Neural progenitor cell (in vitro differentiated cells): ENCODE data around the gene GFOD1. TPM values are rescaled to one million over a fixed set of nuclear protein-coding genes. Genes with fewer than 3 reads are reported as not detected.

Experiments
- DNase-seq: peaks from one replicate; pipeline ENCODE4 v3.0.0-alpha.2; 2016; ENCODE audit warnings: low spot score
- H2AFZ ChIP-seq: fragments of 200-600 bp; sonication (generic); replicated peaks from 2 replicates; pipeline ENCODE4 v1.6.1; 2016; ENCODE audit warnings: antibody characterized with exemption
- H3F3A ChIP-seq: fragments of 200-600 bp; sonication (generic); 2 replicates; pipeline ENCODE4 v1.6.1; 2016; ENCODE audit warnings: antibody characterized with exemption, low read depth
- H3K27ac ChIP-seq: fragments of 200-600 bp; sonication (generic); 2 replicates; pipeline ENCODE4 v1.5.1; 2016; ENCODE audit warnings: mild to moderate bottlenecking
- H3K27me3 ChIP-seq: fragments of 200-600 bp; sonication (generic); 2 replicates; pipeline ENCODE4 v1.6.1; 2016; ENCODE audit warnings: mild to moderate bottlenecking, moderate library complexity
- H3K36me3 ChIP-seq: fragments of 200-600 bp; sonication (generic); 2 replicates; pipeline ENCODE4 v1.5.1; 2016
- H3K4me1 ChIP-seq: fragments of 200-600 bp; sonication (generic); 2 replicates; pipeline ENCODE4 v1.6.1; 2016; ENCODE audit warnings: mixed run types
- H3K4me2 ChIP-seq: fragments of 200-600 bp; sonication (generic); 2 replicates; pipeline ENCODE4 v1.6.1; 2016
- H3K4me3 ChIP-seq: fragments of 200-600 bp; sonication (generic); 2 replicates; pipeline ENCODE4 v1.5.1; 2016
- H3K79me2 ChIP-seq: fragments of 200-600 bp; sonication (generic); 2 replicates; pipeline ENCODE4 v1.6.1; 2016; ENCODE audit warnings: low read depth
- H3K9ac ChIP-seq: fragments of 200-600 bp; sonication (generic); 2 replicates; pipeline ENCODE4 v1.6.1; 2016
- H3K9me3 ChIP-seq: fragments of 200-600 bp; sonication (generic); 2 replicates; pipeline ENCODE4 v1.5.1; 2016; ENCODE audit warnings: low read depth
- H4K20me1 ChIP-seq: fragments of 200-600 bp; sonication (generic); 2 replicates; pipeline ENCODE4 v1.6.1; 2016; ENCODE audit warnings: low read depth
- H3K27ac Mint-ChIP-seq: 3 replicates; pipeline ENCODE4 v1.8.0; 2021; ENCODE audit warnings: mixed read lengths
- H3K27me3 Mint-ChIP-seq: 2 replicates; pipeline ENCODE4 v1.8.0; 2022; ENCODE audit warnings: low read depth, mild to moderate bottlenecking, inconsistent platforms, moderate library complexity, mixed read lengths; ENCODE audit not compliant: insufficient read depth
- H3K36me3 Mint-ChIP-seq: 3 replicates; pipeline ENCODE4 v1.8.0; 2021; ENCODE audit warnings: mixed read lengths
- H3K4me1 Mint-ChIP-seq: 3 replicates; pipeline ENCODE4 v1.8.0; 2021; ENCODE audit warnings: mixed read lengths
- H3K4me3 Mint-ChIP-seq: 3 replicates; pipeline ENCODE4 v1.8.0; 2021; ENCODE audit warnings: mild to moderate bottlenecking, moderate library complexity, mixed read lengths
- H3K9me3 Mint-ChIP-seq: 3 replicates; pipeline ENCODE4 v1.8.0; 2020; ENCODE audit warnings: mixed read lengths
- EZH2 ChIP-seq: fragments of 200-600 bp; sonication (generic); IDR thresholded peaks from 2 replicates; pipeline ENCODE4 v1.6.1; 2017; ENCODE audit warnings: antibody characterized with exemption, mild to moderate bottlenecking, moderate library complexity
- EZH2phosphoT487 ChIP-seq: fragments of 200-600 bp; sonication (generic); IDR thresholded peaks from 2 replicates; pipeline ENCODE4 v1.6.1; 2017; ENCODE audit warnings: antibody characterized with exemption
- total RNA-seq: library from RNA; depleted of rRNA; stranded (reverse); fragments of >200 nt; gene quantifications from 2 replicates; pipeline ENCODE4 v1.2.3, GENCODE V29; 2015; ENCODE audit warnings: low replicate concordance
- TF ChIP-seq, protein P1 (sequence below): fragments of 200-600 bp; sonication (generic); IDR thresholded peaks from 2 replicates; pipeline ENCODE4 v1.5.1; 2017; ENCODE audit warnings: antibody characterized with exemption, mild to moderate bottlenecking

The GFOD1 gene
- total RNA-seq, 1 donor from 2014 or later, result 1.8 TPM

DNA sequence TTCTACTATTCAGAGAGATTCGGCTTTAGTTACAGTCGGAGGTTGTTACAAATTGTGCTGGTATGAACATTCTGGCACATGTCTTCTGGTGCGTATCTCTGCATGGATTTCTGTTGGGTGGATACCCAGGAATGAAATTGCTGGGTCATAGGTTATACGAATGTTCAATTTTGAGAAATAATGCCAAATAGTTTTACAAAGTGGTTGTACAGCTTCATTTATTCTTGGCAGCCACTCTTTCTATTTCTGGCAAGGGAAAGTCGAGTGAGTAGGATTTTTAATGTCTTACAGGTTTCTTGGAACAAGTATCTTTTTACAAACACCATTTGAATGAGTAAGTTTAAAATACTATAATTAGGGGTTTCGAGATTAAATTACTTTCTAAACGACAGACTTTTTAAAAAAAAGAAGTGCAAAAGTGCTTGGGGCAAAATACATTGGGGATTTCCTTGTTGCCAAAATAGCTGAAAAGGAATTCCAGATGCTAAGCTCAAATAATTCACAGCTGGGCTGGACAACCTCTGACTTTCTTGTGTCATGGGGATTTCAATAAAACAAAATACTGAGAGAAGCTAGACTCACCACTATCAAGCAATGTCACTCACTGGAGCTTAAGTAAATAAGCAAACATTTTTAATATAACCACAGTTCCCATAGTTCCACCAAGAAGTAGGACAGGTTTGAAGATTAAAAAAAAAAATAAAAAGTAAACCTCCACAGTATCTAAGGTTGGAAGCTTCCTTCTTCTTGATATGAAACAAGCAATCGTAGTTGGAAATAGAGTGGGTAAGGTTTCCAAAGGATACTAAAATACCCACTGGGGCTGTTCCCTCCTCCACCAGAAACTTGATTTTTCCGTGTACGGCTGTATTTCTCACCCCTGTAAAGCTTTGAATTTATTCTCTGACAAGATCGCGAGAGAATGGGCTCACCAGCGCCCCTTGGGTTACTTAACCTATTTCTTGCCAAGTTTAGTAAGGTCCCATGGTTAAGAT is 21.6 kb upstream of the GFOD1 start:
- Histone ChIP-seq H3K27me3 (no peaks in the 10 kb centered on the region), H3K4me1 (no peaks in the 10 kb centered on the region), H3K79me2 (no peaks in the 10 kb centered on the region), H2AFZ (no peak overlapping the region), H3K4me2 (no peak overlapping the region), H3K9ac (no peak overlapping the region), H3F3A (no peaks in the 10 kb centered on the region), H3K4me3 (no peak overlapping the region), H3K27ac (no peak overlapping the region), H3K36me3 (no peaks in the 10 kb centered on the region), H3K9me3 (no peaks in the 10 kb centered on the region), H4K20me1 (no peaks in the 10 kb centered on the region)
- no peaks in the 10 kb centered on the region for H3K36me3 Mint-ChIP-seq
- peaks cover 5% of the 10 kb centered on the region for H3K9me3 Mint-ChIP-seq
- H3K4me1 Mint-ChIP-seq, result no peaks in the 10 kb centered on the region
- H3K27ac Mint-ChIP-seq, result no peak overlapping the region
- TF ChIP-seq, protein P1, sequence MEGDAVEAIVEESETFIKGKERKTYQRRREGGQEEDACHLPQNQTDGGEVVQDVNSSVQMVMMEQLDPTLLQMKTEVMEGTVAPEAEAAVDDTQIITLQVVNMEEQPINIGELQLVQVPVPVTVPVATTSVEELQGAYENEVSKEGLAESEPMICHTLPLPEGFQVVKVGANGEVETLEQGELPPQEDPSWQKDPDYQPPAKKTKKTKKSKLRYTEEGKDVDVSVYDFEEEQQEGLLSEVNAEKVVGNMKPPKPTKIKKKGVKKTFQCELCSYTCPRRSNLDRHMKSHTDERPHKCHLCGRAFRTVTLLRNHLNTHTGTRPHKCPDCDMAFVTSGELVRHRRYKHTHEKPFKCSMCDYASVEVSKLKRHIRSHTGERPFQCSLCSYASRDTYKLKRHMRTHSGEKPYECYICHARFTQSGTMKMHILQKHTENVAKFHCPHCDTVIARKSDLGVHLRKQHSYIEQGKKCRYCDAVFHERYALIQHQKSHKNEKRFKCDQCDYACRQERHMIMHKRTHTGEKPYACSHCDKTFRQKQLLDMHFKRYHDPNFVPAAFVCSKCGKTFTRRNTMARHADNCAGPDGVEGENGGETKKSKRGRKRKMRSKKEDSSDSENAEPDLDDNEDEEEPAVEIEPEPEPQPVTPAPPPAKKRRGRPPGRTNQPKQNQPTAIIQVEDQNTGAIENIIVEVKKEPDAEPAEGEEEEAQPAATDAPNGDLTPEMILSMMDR, result no peak
- TF ChIP-seq EZH2 (no peak), EZH2phosphoT487 (no peak)
- DNase-seq, result no peak
- H3K4me3 Mint-ChIP-seq, result no peak overlapping the region
- peaks cover 5% of the 10 kb centered on the region for H3K27me3 Mint-ChIP-seq

DNA sequence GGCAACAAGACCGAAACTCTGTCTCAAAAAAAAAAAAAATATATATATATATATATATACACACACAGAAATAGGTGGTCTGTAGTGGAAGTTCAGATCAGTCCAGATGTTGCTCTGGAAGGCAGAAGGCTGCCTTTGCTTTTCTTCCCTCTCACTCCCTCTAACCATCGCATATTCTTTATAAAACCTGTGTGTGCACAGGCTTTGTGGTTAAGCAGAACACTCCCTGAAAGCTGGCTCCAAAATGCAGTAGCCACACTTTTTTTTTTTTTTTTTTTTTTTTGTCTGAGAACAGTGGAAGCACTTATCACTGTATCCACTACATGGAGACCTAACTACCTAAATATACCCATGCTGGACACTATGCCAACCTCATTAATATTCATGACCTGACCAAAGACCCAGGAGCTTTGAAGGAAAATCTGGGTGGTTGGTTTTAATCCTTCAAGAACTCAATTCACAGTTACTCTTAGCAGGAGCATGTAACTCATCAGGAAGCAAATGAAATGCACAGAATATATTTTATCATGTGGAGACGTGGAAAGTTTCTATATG is 20.0 kb upstream of the GFOD1 start:
- Mint-ChIP-seq H3K4me3 (no peak overlapping the region), H3K36me3 (no peaks in the 10 kb centered on the region), H3K4me1 (peaks cover 2% of the 10 kb centered on the region), H3K9me3 (peaks cover 5% of the 10 kb centered on the region), H3K27me3 (peaks cover 2% of the 10 kb centered on the region), H3K27ac (no peak overlapping the region)
- TF ChIP-seq, protein P1, result no peak
- TF ChIP-seq EZH2phosphoT487 (no peak), EZH2 (no peak)
- Histone ChIP-seq H3K4me1 (no peaks in the 10 kb centered on the region), H3K27me3 (no peaks in the 10 kb centered on the region), H3K4me2 (no peak overlapping the region), H3K9ac (no peak overlapping the region), H4K20me1 (no peaks in the 10 kb centered on the region), H3K79me2 (no peaks in the 10 kb centered on the region), H3K36me3 (no peaks in the 10 kb centered on the region), H3K27ac (no peak overlapping the region), H3K9me3 (no peaks in the 10 kb centered on the region), H3K4me3 (no peak overlapping the region), H3F3A (no peaks in the 10 kb centered on the region), H2AFZ (no peak overlapping the region)
- DNase-seq, result no peak

DNA sequence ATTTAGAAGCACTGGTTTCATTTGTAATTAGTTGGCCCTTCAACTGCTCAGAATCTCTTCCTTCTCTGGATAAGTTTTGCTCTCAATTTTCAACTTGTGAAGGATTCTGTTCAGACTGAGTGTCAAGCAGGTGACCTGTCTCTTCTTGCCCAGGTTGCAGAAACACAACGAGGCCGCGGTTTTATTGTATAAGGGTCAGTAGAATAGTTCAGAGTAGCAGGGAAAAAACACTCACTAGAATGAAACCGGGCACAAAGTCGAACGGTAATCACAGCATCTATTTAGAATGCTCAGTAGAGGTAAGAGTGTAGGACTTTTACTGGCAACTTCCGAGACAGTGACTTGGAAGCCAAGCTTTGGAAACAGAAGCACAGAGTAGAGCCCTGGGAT is 17.9 kb upstream of the GFOD1 start:
- H3K4me2 ChIP-seq, result no peak overlapping the region
- H3K27me3 ChIP-seq, result no peaks in the 10 kb centered on the region
- no peak overlapping the region for H3K4me3 Mint-ChIP-seq
- H3K27me3 Mint-ChIP-seq, result no peaks in the 10 kb centered on the region
- no peaks in the 10 kb centered on the region for H3K4me1 ChIP-seq
- H3K9ac ChIP-seq, result no peak overlapping the region
- no peak for DNase-seq
- H2AFZ ChIP-seq, result no peak overlapping the region
- H3K36me3 ChIP-seq, result no peaks in the 10 kb centered on the region
- H3F3A ChIP-seq, result no peaks in the 10 kb centered on the region
- peaks cover 2% of the 10 kb centered on the region for H3K4me1 Mint-ChIP-seq
- peaks cover 5% of the 10 kb centered on the region for H3K9me3 Mint-ChIP-seq
- no peak for TF ChIP-seq EZH2
- TF ChIP-seq, protein P1, result no peak
- TF ChIP-seq EZH2phosphoT487, result no peak
- H3K9me3 ChIP-seq, result no peaks in the 10 kb centered on the region
- no peak overlapping the region for H3K27ac ChIP-seq
- peak overlapping the region; percentile 12 for H3K27ac Mint-ChIP-seq
- H3K4me3 ChIP-seq, result no peak overlapping the region
- no peaks in the 10 kb centered on the region for H3K36me3 Mint-ChIP-seq
- H4K20me1 ChIP-seq, result no peaks in the 10 kb centered on the region
- H3K79me2 ChIP-seq, result no peaks in the 10 kb centered on the region
